AG09319 (cell line): Measurements from ENCODE around the gene ZBTB9.
A peak's percentile ranks its signal among the peaks of the same experiment; 100 is the strongest.

ENCODE experiments used
- DNase-seq: peaks from one replicate; pipeline ENCODE4 v3.0.0-alpha.2; 2010; ENCODE audit warnings: low read depth; ENCODE audit errors: extremely low read depth
- CTCF ChIP-seq: IDR thresholded peaks from 2 replicates; pipeline ENCODE4 v1.5.1; 2011; ENCODE audit warnings: low read depth, mild to moderate bottlenecking, inconsistent platforms, low read length, moderate library complexity

The ZBTB9 gene

GRCh38 chr6:33428224-33428965, 26.0 kb upstream of the ZBTB9 start:
- no peak for DNase-seq
- TF ChIP-seq CTCF: peak; percentile 9

GRCh38 chr6:33428966-33429749, 25.2 kb upstream of the ZBTB9 start:
- TF ChIP-seq CTCF: no peak
- DNase-seq: no peak

GRCh38 chr6:33429750-33430052, 24.7 kb upstream of the ZBTB9 start:
- DNase-seq: no peak
- TF ChIP-seq CTCF: no peak

GRCh38 chr6:33430334-33430733, 24.0 kb upstream of the ZBTB9 start:
- no peak for TF ChIP-seq CTCF
- no peak for DNase-seq

GRCh38 chr6:33430991-33431879, 23.1 kb upstream of the ZBTB9 start:
- no peak for DNase-seq
- TF ChIP-seq CTCF: no peak

- no peak for DNase-seq
- no peak for TF ChIP-seq CTCF
These were observed 22.4 kb upstream of the ZBTB9 start for GRCh38 chr6:33431880-33432541.
